ENCODE results near the gene ARRDC4.

DNA sequence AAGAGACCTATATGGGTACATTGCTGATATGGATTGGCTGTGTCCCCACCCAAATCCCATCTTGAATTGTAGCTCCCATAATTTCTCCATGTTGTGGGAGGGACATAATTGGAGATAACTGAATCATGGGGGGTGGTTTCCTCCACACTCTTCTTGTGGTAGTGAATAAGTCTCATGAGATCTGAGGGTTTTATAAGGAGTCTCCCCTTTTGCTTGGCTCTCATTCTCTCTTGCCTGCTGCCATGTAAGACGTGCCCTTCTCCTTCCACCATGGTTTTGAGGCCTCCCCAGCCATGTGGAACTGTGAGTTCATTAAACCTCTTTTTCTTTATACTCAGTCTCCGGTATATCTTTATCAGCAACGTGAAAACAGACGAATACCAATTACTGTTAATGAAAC is 5.0 kb upstream of the ARRDC4 start:
- no peak for TF ChIP-seq ARID4B (CRISPR knock-in tag; IDR thresholded peaks at IDR 0.05)
- TF ChIP-seq CTCF (IDR thresholded peaks at IDR 0.05 in 2 of 3, conservative IDR thresholded peaks at IDR 0.05 in 1 of 3; ENCODE audit: insufficient read depth in 2 of 3, low read depth in 1 of 3, low read length in 3 of 3): no peak
- TF ChIP-seq POLR2A (conservative IDR thresholded peaks at IDR 0.05): no peak
- no peak for TF ChIP-seq ZNF589 (CRISPR knock-in tag; IDR thresholded peaks at IDR 0.05; ENCODE audit: low read depth)
